GM18907 (cell line): Measurements from ENCODE around the gene ZBED4.

ENCODE experiments used
- ATAC-seq: cut with Tn5 transposase; IDR thresholded peaks from one replicate; pipeline ENCODE4 v1.9.1; 2021; ENCODE audit warnings: mild to moderate bottlenecking, moderate library complexity; ENCODE audit not compliant: unreplicated experiment

Gene ZBED4

GRCh38 chr22:49872347-49872746 lies 18.7 kb downstream of the ZBED4 start:
- no peak for ATAC-seq

GRCh38 chr22:49873228-49873940 lies 19.7 kb downstream of the ZBED4 start:
- no peak for ATAC-seq

DNA sequence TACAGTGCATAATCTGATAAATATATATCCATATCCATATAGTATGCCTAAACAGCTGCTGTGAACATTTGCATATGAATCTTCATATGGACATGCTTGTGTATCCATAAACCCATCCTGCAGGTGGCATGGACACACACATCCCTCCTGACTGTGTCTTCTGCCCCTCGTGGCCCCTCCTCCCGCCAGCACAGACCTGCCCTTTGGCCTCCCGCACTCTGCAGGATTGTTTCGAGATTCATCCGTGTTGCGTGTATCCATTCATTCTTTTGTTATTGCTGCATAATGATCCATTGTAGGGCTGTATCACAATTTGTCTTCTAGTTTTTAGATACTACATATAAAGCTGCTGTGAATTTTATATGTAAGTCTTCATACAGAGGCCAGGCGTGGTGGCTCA lies 24.0 kb downstream of the ZBED4 start:
- no peak for ATAC-seq

DNA sequence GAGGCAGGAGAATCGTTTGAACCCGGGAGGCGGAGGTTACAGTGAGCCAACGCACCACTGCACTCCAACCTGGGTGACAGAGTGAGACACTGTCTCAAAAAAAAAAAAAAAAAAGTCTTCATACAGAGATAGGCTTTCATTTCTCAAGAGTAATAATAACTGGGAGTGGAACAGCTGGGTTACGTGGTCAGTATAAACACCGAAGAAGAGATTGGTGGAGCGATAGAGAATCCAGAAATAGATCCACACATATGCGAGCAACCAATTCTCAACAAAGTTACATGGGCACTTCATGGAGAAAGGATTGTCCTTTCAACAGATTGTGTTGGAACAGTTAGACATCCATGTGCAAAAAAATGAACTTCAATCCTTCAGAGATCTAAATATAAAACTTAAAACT lies 24.6 kb downstream of the ZBED4 start:
- no peak for ATAC-seq

GRCh38 chr22:49879871-49880270 lies 26.2 kb downstream of the ZBED4 start:
- no peak for ATAC-seq

GRCh38 chr22:49880281-49880680 lies 26.6 kb downstream of the ZBED4 start:
- ATAC-seq: no peak

DNA sequence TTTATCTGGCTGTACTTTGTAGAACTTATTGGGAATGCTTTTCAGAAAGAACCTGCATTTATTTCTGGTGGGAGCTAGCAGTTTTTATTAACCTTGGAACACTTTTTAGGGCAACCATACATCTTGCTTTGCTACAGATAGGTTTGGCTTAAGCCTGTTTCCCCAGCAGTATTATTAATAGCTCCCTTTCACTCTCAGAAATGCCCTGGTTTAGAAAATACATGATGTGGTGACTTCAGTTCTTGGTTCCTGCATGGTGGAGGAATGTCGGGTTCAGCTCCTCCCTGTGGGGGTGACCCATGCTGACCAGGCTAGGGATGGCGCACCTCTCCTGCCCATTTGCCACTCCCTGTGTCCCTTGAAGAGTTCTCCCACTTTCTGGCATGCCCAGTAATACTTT lies 28.2 kb downstream of the ZBED4 start:
- no peak for ATAC-seq

DNA sequence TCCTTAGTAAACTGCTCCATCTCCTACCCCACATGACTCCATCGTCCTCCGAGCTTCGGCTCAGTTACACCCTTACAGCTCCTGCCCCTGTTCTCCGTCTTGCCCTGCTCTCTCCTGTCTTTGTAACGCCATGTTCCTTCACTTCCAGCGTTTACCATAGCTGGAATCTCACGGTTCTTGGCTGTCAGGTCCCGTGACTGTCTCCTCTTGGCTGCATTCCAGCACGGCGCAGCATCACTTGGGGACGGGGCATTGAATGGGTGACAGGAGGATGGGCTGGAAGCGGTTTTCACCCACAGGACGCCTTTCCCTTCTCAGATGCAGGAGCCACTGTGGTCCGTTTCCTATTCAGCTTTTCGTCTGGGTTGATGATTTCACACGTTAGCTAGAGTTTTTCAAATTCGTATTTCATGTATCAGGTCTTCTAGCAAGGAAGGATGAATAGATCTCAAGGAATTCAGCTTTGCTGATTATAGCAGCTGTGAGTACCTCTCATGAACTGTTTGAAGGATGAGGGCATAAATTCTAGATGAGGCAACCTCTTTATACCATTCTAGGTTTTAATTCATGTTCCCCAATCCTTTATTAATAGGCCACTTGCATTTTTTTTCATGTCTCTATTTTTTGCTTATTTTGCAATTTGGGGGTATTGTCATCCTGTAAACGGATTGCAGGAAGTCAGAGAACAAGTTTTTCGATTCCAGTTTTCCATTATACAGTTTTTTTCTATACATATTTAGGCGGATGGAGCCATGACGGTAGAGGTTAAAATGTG lies 29.1 kb downstream of the ZBED4 start:
- no peak for ATAC-seq

- no peak for ATAC-seq
Measured at GRCh38 chr22:49883294-49883640, 29.6 kb downstream of the ZBED4 start.

DNA sequence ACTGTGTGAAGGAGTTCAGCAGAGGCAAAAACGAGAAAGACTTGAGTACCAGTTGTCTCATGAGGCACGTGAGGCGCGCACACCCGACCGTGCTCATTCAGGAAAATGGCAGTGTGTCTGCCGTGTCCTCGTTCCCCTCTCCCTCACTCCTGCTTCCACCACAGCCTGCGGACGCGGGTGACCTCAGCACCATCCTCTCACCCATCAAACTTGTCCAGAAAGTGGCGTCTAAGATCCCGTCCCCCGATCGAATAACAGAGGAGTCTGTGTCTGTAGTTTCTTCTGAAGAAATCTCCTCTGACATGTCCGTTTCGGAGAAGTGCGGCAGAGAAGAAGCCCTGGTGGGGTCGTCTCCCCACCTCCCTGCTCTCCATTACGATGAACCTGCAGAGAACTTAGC lies 30.4 kb downstream of the ZBED4 start:
- no peak for ATAC-seq

- ATAC-seq: no peak
Measured at GRCh38 chr22:49884503-49885260, 31.0 kb downstream of the ZBED4 start.

DNA sequence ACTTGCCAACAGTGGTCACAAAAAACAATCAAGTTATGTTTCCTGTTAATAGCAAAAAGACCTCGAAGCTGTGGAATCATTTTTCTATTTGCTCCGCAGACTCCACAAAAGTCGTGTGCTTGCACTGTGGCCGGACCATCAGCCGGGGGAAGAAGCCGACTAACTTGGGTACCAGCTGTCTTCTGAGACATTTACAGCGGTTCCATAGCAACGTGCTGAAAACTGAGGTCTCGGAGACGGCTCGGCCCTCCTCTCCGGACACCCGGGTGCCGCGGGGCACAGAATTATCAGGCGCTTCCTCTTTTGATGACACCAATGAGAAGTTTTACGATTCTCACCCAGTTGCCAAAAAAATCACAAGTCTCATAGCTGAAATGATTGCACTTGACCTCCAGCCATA lies 31.6 kb downstream of the ZBED4 start:
- ATAC-seq: no peak

- ATAC-seq: no peak
Measured at GRCh38 chr22:49885881-49886280, 32.2 kb downstream of the ZBED4 start.

DNA sequence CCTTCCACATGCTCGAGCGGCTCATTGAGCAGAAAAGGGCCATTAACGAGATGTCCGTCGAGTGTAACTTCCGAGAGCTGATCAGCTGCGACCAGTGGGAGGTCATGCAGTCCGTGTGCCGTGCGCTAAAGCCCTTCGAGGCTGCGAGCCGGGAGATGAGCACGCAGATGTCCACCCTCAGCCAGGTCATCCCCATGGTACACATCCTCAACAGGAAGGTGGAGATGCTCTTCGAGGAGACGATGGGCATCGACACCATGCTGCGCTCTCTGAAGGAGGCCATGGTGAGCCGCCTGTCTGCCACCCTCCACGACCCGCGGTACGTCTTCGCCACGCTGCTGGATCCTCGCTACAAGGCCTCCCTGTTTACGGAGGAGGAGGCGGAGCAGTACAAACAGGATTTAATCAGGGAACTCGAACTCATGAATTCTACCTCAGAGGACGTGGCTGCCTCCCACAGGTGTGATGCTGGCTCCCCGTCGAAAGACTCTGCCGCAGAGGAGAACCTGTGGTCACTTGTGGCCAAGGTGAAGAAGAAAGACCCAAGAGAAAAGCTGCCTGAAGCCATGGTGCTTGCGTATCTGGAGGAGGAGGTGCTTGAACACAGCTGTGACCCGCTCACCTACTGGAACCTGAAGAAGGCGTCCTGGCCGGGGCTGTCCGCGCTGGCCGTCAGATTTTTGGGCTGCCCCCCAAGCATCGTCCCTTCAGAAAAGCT lies 32.9 kb downstream of the ZBED4 start:
- ATAC-seq: no peak

DNA sequence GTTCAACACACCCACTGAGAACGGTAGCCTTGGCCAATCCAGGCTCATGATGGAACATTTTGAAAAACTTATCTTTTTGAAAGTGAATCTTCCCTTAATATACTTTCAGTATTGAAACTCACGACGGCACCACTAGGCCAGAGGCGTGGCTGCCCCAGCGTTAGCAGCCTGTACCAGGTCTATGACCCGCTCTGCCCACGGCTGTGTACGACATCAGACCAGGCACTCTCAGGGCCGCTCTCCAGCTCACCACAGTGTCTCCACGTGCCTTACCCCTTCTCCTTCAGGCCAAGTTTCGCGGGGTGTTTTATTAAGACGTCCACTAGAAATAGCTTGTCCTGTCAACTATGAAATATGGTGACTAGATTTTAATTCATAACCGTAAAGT lies 33.4 kb downstream of the ZBED4 start:
- ATAC-seq: no peak

GRCh38 chr22:49887702-49888101 lies 34.1 kb downstream of the ZBED4 start:
- no peak for ATAC-seq

DNA sequence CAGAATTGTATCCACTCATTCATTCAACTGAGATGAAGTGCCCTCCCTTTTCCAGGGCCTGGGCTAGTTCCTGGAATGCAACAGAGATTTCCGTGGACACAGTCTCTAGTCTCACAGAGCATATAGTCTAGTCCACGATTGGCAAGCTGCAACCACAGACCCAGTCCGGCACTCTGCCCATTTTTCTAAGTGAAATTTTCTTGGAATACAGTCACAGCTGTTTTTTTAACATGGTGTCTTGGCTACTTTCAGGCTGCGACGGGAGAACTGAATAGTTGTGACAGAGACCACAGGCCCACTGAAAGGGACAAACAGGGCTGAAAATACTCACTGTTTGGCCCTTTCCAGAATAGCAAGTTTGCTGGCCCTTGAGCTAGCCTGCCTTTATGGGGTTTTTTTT lies 35.4 kb downstream of the ZBED4 start:
- ATAC-seq: no peak

DNA sequence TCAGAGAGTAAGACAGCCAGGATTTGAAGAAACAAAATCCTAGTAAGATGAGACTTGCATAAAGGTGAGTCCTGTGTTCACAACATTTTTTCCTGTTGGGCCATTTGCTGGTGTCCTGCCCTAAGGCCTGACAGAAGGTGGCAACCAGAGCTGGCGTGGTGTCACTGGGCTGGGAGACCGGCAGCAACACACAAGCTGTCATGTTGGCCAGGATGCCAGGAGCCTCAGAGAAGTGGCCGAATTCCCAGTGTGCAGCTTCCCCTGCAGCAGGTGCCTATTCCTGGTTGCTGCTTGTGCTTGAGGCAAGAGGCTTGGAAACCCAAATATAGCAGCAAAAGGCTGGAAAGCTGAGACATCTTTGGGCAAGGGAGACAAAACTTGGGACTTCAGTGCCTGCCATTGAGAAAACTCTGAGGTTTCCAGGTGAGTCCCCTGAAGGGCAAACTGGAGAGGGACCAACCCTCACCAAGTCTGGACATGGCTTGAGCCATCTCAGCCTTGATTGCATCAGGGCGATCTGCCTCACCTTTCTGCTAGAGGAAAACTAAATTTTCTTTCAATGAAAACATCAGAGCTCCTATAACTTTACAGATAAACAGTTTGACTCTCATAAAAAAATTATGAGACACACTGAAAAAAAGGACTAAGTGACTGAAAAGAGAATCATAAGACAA lies 38.7 kb downstream of the ZBED4 start:
- no peak for ATAC-seq

- ATAC-seq: no peak
Measured at GRCh38 chr22:49893025-49893424, 39.4 kb downstream of the ZBED4 start.

- ATAC-seq: no peak
Measured at GRCh38 chr22:49894322-49895054, 40.8 kb downstream of the ZBED4 start.
